LNCaP clone FGC (cell line): ENCODE results near the gene CDKL5.

ENCODE experiments used
- DNase-seq: peaks from one replicate; pipeline ENCODE4 v3.0.0-alpha.2; 2011; ENCODE audit warnings: low read depth
- H3K4me3 ChIP-seq: 2 replicates; pipeline ENCODE4 v1.5.1; 2011; ENCODE audit warnings: mild to moderate bottlenecking, low read depth, low read length, control low read depth
- CTCF ChIP-seq: IDR thresholded peaks from 2 replicates; pipeline ENCODE4 v1.5.1; 2012; ENCODE audit warnings: mild to moderate bottlenecking; ENCODE audit not compliant: control insufficient read depth, insufficient read depth; ENCODE audit errors: extremely low read depth

CDKL5 gene

GRCh38 chrX:18448416-18448815 is 23.0 kb downstream of the CDKL5 start:
- no peak overlapping the region for H3K4me3 ChIP-seq
- TF ChIP-seq CTCF, result no peak
- DNase-seq, result no peak

DNA sequence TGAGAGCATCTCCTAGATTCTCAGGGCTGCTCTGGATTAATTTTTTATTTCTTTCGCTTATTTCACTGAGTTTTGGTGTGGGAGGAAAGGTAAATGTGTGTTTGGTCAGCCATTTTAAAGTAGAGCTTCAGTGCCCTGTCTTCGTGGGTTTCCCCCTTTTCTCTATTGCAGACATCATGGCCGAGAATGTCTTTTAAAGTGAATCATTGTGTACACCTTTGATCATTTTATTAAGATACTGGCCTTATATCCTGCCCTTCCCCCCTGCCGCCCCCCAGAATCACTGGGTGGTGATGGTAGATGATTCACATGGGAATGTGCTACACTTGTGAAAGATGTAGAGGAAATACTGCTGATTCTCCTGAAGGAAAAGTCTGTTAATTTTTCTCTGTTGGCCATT is 23.8 kb downstream of the CDKL5 start:
- no peak overlapping the region for H3K4me3 ChIP-seq
- no peak for DNase-seq
- TF ChIP-seq CTCF, result no peak

DNA sequence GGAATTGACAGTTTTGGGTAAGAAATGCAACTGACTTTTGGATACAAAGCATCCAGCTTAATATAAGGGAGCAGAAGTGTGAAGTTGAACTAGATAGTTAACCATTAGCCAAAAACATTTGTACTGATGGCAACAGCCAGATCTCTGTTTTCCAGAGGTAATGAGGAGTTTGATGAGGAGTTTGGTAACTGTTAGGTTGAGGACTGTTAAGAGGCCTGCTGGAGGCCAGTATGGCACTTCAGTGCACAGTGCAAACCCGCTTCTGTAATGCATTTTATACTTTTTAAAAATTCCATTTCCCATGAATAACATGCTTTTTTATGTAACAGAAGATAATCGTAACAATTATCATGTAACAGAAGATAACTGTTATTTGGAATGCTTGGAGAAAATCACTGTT is 30.0 kb downstream of the CDKL5 start:
- no peak for DNase-seq
- no peak overlapping the region for H3K4me3 ChIP-seq
- no peak for TF ChIP-seq CTCF

DNA sequence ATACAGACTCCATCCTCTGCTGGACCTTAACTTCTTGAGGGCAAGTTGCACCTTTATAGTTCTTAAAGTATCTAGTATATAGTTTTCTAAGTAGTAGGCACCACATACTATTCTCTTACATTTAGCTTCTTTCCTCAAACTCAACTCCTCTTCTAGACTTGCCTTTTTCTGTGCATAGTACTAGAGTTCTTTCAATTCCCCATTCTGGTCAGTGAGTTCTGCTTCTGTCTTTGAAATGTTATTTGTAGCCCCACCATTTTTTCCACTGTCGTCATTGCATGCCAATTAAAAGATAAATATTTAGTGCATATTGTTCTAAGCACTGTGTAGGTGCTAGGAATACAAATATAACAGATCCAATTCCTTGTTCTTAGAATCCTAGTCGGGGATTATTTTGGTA is 31.6 kb downstream of the CDKL5 start:
- TF ChIP-seq CTCF, result no peak
- no peak overlapping the region for H3K4me3 ChIP-seq
- no peak for DNase-seq

- no peak for DNase-seq
- no peak overlapping the region for H3K4me3 ChIP-seq
- no peak for TF ChIP-seq CTCF
Observed at GRCh38 chrX:18461431-18461830, 36.0 kb downstream of the CDKL5 start.

DNA sequence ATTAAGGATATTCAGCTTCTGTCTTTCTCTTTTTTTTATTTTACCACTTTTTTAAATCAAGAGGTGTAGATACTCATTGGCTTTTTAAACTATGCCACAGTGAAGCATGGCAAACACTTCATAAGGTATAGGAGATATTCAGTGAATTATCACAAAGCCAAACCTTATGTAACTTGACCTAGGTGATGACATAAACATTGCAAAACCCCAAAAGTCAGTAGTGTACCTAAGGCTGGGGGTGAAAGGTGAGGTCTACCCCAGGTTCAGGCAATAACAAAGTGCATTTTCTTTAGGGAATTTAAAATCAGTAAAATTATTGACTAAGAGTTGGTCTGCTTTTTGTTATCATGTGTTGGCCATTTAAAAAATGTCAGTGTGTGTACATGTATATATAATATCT is 39.1 kb downstream of the CDKL5 start:
- no peak overlapping the region for H3K4me3 ChIP-seq
- no peak for DNase-seq
- TF ChIP-seq CTCF, result no peak

DNA sequence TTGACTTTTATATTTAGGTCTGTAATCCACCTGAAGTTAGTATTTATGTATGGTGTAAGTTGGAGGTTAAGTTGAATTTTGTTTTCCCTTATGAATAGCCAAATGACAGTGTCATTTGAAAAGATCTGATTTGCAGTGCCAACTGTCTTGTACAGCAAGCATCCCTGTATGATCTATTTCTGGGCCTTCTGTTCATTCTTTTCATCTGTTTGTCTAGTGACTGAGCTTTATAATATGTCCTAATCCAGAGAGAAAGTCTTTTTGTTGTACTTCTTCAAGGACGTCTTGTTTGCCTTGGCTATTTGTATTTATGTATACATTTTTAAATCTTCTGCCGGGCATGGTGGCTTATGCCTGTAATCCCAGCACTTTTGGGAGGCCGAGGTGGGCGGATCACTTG is 39.6 kb downstream of the CDKL5 start:
- no peak for TF ChIP-seq CTCF
- no peak overlapping the region for H3K4me3 ChIP-seq
- DNase-seq, result no peak
